GM12864 (cell line): ENCODE measurements around the gene MYH10.

Source experiments
- DNase-seq: peaks from one replicate; pipeline ENCODE4 v3.0.0-alpha.2; 2011; ENCODE audit warnings: low read depth
- H3K4me3 ChIP-seq: 2 replicates; pipeline ENCODE4 v1.5.1; 2011; ENCODE audit warnings: mild to moderate bottlenecking, low read depth, low read length, control low read depth
- CTCF ChIP-seq: IDR thresholded peaks from 2 replicates; pipeline ENCODE4 v1.5.1; 2011; ENCODE audit warnings: low read depth, mild to moderate bottlenecking, moderate library complexity, low read length, control low read depth, inconsistent platforms; ENCODE audit errors: missing control alignments

MYH10 gene

GRCh38 chr17:8503368-8503767 is 127.2 kb downstream of the MYH10 start:
- no peak for TF ChIP-seq CTCF
- no peak overlapping the region for H3K4me3 ChIP-seq
- no peak for DNase-seq

GRCh38 chr17:8502126-8502525 is 128.4 kb downstream of the MYH10 start:
- TF ChIP-seq CTCF = no peak
- no peak for DNase-seq
- H3K4me3 ChIP-seq = no peak overlapping the region

GRCh38 chr17:8500609-8501008 is 129.9 kb downstream of the MYH10 start:
- DNase-seq = no peak
- TF ChIP-seq CTCF = no peak
- H3K4me3 ChIP-seq = no peak overlapping the region

GRCh38 chr17:8499614-8500013 is 130.9 kb downstream of the MYH10 start:
- TF ChIP-seq CTCF = no peak
- DNase-seq = no peak
- H3K4me3 ChIP-seq = no peak overlapping the region

GRCh38 chr17:8499171-8499570 is 131.4 kb downstream of the MYH10 start:
- no peak for DNase-seq
- TF ChIP-seq CTCF = no peak

GRCh38 chr17:8496081-8496480 is 134.4 kb downstream of the MYH10 start:
- no peak overlapping the region for H3K4me3 ChIP-seq
- TF ChIP-seq CTCF = no peak
- DNase-seq = no peak

More at GRCh38 chr17:8499171-8499570, 131.4 kb downstream of the MYH10 start:
- no peak overlapping the region for H3K4me3 ChIP-seq

GRCh38 chr17:8494506-8495111 is 135.9 kb downstream of the MYH10 start:
- H3K4me3 ChIP-seq = no peak overlapping the region
- TF ChIP-seq CTCF = no peak
- no peak for DNase-seq
